NCI-H187 treated with DMSO at 0.1 percent for 48 hours (cell line): ENCODE measurements around the gene PCDHA1.

Experiments
- DNase-seq: peaks from one replicate; lab custom pipeline; 2025; lab: John Stamatoyannopoulos, UW

The PCDHA1 gene

GRCh38 chr5:140988608-140989007 is 202.7 kb downstream of the PCDHA1 start:
- no peak for DNase-seq

- no peak for DNase-seq
These were observed 203.5 kb downstream of the PCDHA1 start for GRCh38 chr5:140989254-140990020.

GRCh38 chr5:140992828-140993227 is 206.9 kb downstream of the PCDHA1 start:
- DNase-seq = no peak

DNA sequence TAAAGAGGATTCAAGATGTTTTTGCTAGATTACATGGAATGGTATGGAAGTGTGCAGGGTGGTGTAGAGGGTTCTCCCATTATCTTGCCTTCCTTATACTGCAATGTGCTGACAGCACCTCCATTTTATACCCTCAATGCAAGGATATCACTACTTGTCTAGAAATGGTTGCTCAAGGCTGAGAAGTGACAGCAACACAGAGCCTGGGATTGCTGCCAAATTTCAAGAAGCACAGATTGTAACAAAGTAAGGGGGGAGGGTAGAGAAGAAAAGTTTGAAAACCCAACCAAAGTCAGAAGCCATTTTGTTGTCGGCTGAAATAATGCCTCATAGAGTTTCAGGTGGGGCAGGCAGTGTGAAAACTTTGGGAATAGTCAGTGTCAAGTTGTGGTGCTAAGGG is 210.1 kb downstream of the PCDHA1 start:
- DNase-seq = no peak

- DNase-seq = no peak
These were observed 213.0 kb downstream of the PCDHA1 start for GRCh38 chr5:140998921-140999410.

- DNase-seq = no peak
These were observed 215.5 kb downstream of the PCDHA1 start for GRCh38 chr5:141001446-141001843.

DNA sequence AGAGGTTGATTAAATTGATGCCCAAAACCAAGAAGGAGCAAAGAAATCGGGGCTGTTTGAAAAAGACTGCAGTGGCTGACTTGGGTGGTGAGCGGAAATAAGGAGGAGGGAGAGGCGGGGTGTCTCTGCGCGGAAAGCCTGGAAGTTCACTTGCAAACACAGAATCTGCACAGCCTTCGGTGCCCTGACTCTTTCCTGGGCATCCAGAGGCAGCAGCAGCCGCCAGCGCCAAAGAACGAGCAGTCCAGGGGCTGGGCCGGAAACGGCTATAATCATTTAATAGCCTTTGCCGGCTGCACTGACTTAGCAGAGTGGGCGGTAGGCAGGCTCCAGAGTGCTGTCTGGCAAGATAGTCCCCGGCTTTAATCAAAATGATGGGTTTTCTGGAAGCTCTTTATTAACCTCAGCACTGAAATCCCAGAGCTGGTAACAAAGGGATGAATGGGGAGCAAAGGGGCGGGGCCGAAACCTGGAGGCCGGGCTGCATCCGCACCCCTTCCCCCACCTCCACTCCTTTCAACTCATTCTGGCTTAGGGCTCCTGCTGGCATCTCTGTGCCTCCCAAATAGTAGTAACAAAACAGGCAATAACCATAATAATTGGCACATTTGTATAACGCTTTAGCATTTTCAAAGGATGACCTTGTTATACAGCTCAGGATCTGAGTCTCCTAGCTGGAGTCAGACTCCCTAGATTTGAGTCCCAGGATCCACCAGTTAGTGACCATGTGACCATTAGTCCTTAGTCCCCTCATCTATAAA is 216.1 kb downstream of the PCDHA1 start:
- DNase-seq = no peak

GRCh38 chr5:141002605-141002965 is 216.6 kb downstream of the PCDHA1 start:
- DNase-seq = no peak

GRCh38 chr5:141003031-141003430 is 217.1 kb downstream of the PCDHA1 start:
- DNase-seq = no peak

DNA sequence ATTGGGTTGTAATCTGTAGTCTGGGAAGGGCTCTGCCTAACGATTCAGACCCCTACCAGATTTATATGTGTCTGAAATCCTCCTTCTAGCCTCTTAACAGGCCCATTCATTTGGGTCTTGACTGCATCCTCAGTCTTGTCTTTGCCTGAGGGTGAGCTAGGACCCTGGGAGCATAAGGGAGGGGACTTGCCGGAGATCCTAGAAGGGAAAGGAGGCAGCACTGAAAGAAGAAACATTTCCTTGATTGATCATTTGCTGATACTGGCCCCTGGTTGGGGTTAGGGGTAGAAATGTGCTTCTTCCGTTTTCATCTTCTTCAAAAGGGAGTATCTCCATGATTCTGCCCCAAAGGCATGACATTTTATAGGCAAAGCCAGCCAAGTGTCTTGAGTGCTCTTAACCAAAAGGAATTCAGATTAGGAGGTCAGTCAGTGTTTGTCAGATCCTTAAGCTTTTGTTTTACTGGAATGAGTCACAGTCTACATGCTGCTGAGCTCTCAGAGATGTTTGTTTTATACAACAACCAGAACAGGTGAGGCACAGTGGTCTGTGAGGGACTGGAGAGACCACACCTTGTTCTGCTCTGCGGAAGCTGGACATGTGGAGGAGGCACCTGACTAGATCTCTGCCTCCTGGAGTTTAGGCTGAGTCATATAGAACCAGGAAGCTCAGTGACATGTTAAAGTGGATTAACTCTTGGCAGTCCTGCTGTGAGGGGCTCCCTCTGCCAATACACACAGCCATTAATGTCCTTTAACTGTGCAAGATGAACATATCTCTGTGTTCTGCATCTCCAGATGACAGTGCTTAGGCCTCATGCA is 218.1 kb downstream of the PCDHA1 start:
- DNase-seq = peak; percentile 68

DNA sequence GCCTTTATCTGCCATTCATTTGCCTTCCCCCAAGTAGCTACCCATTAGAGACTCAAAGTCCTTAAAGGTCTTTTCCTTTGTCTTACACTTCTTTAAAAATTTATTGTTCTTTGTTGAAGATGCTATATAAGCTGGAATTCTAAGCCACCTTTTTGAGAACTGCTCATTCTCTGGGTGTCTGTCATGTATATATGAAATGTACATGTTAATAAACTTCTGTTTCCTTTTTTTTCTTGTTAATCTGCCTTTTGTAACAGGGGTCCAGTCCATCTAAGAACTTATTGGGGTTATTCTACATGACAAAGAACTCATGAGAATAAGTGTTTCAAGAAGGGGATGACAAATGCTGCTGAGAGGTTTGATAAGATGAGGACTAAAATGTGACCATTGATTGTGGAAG is 221.9 kb downstream of the PCDHA1 start:
- no peak for DNase-seq

DNA sequence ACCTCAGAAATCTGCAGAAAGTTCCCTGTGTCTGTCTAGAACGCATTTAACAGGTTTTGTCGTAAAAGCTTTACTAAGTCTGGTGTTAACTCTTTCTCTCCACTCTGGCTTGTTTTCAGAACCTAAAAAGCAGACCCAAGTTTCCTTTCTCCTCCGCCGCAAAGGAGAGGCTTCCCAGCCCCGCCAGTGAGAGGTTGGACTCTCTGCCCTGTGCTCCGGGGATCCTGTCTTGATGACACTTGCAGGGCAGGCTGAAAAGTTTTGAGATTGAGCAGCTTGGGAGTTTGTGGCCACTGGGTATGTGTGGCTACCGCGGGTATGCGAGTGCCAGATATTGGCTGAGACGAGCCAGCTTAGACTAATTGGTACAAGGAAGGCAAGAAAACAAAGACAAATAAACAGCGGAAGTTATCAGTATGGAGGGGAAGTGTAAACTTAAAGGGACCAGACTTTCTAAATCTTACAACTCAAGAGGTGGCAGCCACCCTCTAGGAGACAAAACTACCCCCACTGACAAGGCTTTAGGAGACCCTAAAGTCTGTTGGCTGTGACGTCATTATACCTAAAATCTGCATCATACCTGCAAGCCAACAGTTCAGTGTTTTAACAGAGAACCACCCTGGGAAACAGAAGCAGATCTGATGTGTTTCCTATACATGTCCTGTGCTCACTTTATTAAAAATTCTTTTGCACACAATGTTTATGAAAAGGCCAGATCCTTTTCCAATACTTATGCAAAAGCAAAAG is 224.3 kb downstream of the PCDHA1 start:
- DNase-seq = no peak

- no peak for DNase-seq
These were observed 232.0 kb downstream of the PCDHA1 start for GRCh38 chr5:141017943-141018342.

GRCh38 chr5:141022384-141022783 is 236.4 kb downstream of the PCDHA1 start:
- no peak for DNase-seq

DNA sequence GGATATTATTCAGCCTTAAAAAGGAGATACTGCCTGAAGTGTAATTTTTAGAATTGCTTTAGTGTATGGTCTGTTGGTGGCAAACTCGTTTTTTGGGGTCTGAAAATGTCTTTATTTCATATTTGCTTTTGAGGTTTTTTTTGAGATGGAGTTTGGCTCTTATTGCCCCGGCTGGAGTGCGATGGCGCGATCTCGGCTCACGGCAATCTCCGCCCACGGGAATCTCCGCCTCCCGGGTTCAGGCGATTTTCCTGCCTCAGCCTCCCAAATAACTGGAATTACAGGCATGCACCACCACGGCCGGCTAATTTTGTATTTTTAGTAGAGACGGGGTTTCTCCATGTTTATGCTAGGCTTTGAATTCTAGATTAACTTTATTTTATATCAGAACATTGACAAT is 245.1 kb downstream of the PCDHA1 start:
- DNase-seq = no peak

GRCh38 chr5:141032626-141033025 is 246.7 kb downstream of the PCDHA1 start:
- no peak for DNase-seq

GRCh38 chr5:141039061-141039460 is 253.1 kb downstream of the PCDHA1 start:
- no peak for DNase-seq

GRCh38 chr5:141039517-141039916 is 253.6 kb downstream of the PCDHA1 start:
- peak; percentile 35 for DNase-seq

DNA sequence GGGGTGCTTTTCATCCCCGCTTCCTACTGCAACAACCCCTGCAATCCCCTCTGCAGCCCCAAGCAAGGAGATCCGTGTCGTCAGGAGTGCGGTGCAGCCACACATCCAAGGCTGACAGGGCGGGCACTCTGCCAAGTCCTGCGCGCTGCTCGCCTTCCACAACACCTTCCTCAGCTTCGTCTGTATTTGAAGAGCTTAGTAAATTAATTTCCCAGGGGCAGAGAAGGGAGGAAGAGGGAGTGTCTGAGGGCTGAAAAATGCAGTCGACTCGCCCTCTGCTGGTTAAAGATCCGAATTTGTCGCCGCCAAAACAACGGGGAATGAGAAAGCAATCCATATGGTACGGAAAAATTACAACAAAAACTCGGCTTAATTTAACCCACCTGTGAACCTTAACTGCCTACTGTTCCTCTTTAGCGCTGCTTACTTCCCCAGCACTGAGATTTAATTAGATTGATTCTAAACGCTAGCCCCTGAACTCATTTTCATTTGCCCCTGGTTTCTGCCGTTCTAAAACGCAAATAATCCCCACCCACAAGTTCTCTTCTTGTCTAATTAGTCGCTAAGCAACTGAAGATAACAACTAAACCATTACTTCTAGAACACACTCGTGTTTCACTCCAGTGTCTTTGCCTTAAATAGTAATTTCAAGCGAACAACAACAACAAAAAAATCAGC is 254.3 kb downstream of the PCDHA1 start:
- peak; percentile 87 for DNase-seq

DNA sequence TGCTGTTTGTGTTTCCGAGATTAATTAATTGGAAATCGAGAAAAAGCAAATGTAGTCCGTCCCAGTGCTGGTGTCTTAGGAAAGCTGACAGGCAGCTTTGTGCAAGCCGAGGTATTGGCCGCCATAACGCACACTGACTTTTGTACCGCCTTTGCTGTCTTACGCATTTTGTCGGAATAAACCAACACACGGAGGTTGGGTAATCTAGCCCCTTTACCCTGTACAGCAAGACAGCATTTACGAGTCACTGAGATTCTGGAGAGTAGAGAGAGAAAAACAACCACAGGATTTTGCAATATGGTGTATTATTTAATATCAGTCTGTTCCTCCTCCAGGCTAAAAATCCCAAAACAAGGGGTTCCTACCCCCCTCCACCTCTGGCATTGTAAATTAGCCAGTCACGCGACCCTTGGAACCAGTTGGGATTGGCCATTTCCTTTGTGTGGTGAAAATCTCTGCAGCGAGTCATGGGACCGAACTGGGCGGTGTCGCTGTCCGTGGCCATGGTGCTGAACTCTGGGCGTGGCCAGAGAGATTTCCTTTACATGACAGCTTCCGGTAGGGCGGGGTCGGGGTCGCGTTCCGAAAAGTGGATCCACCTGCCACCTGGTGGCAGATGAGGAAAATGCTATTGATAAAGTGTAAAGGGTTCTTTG is 255.0 kb downstream of the PCDHA1 start:
- peak; percentile 90 for DNase-seq

- no peak for DNase-seq
These were observed 255.5 kb downstream of the PCDHA1 start for GRCh38 chr5:141041427-141041785.
